GM23338 (cell line): ENCODE results near the gene IL36RN.

Source experiments
- CREB1 ChIP-seq: fragments of 250-450 bp; sonication (Bioruptor Pico); IDR thresholded peaks from 2 replicates; pipeline ENCODE4 v1.5.0; 2020; ENCODE audit warnings: low read depth, mild to moderate bottlenecking, moderate library complexity
- EZH2 ChIP-seq: fragments of 200-600 bp; sonication (generic); IDR thresholded peaks from one replicate; pipeline ENCODE4 v1.8.0; 2017; ENCODE audit warnings: antibody characterized with exemption, mild to moderate bottlenecking, low read depth; ENCODE audit not compliant: unreplicated experiment
- EZH2phosphoT487 ChIP-seq: fragments of 200-600 bp; sonication (generic); IDR thresholded peaks from one replicate; pipeline ENCODE4 v1.8.1; 2018; ENCODE audit warnings: antibody characterized with exemption; ENCODE audit not compliant: unreplicated experiment
- JUNB ChIP-seq: IDR thresholded peaks from one replicate; pipeline ENCODE4 v1.6.1; 2016; ENCODE audit warnings: antibody characterized with exemption; ENCODE audit not compliant: unreplicated experiment
- NANOG ChIP-seq: IDR thresholded peaks from 2 replicates; pipeline ENCODE4 v1.6.1; 2016; ENCODE audit warnings: antibody characterized with exemption, borderline replicate concordance
- POLR2AphosphoS5 ChIP-seq: IDR thresholded peaks from 2 replicates; pipeline ENCODE4 v1.6.1; 2016; ENCODE audit warnings: antibody characterized with exemption, low read depth
- STAT1 ChIP-seq: IDR thresholded peaks from one replicate; pipeline ENCODE4 v1.6.1; 2016; ENCODE audit warnings: antibody characterized with exemption; ENCODE audit not compliant: unreplicated experiment
- ZNF331 ChIP-seq: fragments of 250-450 bp; sonication (Bioruptor Pico); IDR thresholded peaks from 2 replicates; pipeline ENCODE4 v1.5.0; 2020; ENCODE audit warnings: low read depth, mild to moderate bottlenecking, moderate library complexity
- ZNF462 ChIP-seq: fragments of 250-450 bp; sonication (Bioruptor Pico); IDR thresholded peaks from 2 replicates; pipeline ENCODE4 v1.5.0; 2020; ENCODE audit warnings: mild to moderate bottlenecking, moderate library complexity
- TF ChIP-seq, protein P1 (sequence below), 2 experiments: fragments of 200-600 bp in 1 of 2; sonication (generic) in 1 of 2; conservative IDR thresholded peaks; 2 replicates each; pipeline versions ENCODE4 v1.5.1 to v1.6.1; 2016 to 2017; ENCODE audit warnings: antibody characterized with exemption in 2 of 2, low read depth in 2 of 2, mild to moderate bottlenecking in 2 of 2, moderate library complexity in 1 of 2
- TF ChIP-seq, protein P2 (sequence below): IDR thresholded peaks from one replicate; pipeline ENCODE4 v1.6.1; 2018; ENCODE audit warnings: antibody characterized with exemption; ENCODE audit not compliant: unreplicated experiment
- TF ChIP-seq, protein P3 (sequence below): IDR thresholded peaks from 2 replicates; pipeline ENCODE4 v1.6.1; 2016; ENCODE audit warnings: antibody characterized with exemption

GRCh38 chr2:113068706-113069485, 9.9 kb downstream of the IL36RN start:
- TF ChIP-seq JUNB (no peak), EZH2 (no peak), CREB1 (CRISPR knock-in tag) (no peak), POLR2AphosphoS5 (no peak), EZH2phosphoT487 (no peak), NANOG (no peak), ZNF462 (CRISPR knock-in tag) (no peak), STAT1 (no peak), ZNF331 (CRISPR knock-in tag) (no peak)
- TF ChIP-seq, protein P1, sequence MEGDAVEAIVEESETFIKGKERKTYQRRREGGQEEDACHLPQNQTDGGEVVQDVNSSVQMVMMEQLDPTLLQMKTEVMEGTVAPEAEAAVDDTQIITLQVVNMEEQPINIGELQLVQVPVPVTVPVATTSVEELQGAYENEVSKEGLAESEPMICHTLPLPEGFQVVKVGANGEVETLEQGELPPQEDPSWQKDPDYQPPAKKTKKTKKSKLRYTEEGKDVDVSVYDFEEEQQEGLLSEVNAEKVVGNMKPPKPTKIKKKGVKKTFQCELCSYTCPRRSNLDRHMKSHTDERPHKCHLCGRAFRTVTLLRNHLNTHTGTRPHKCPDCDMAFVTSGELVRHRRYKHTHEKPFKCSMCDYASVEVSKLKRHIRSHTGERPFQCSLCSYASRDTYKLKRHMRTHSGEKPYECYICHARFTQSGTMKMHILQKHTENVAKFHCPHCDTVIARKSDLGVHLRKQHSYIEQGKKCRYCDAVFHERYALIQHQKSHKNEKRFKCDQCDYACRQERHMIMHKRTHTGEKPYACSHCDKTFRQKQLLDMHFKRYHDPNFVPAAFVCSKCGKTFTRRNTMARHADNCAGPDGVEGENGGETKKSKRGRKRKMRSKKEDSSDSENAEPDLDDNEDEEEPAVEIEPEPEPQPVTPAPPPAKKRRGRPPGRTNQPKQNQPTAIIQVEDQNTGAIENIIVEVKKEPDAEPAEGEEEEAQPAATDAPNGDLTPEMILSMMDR (conservative IDR thresholded peaks at IDR 0.05; ENCODE audit: low read depth in 2 of 2), result no peak
- TF ChIP-seq, protein P2, sequence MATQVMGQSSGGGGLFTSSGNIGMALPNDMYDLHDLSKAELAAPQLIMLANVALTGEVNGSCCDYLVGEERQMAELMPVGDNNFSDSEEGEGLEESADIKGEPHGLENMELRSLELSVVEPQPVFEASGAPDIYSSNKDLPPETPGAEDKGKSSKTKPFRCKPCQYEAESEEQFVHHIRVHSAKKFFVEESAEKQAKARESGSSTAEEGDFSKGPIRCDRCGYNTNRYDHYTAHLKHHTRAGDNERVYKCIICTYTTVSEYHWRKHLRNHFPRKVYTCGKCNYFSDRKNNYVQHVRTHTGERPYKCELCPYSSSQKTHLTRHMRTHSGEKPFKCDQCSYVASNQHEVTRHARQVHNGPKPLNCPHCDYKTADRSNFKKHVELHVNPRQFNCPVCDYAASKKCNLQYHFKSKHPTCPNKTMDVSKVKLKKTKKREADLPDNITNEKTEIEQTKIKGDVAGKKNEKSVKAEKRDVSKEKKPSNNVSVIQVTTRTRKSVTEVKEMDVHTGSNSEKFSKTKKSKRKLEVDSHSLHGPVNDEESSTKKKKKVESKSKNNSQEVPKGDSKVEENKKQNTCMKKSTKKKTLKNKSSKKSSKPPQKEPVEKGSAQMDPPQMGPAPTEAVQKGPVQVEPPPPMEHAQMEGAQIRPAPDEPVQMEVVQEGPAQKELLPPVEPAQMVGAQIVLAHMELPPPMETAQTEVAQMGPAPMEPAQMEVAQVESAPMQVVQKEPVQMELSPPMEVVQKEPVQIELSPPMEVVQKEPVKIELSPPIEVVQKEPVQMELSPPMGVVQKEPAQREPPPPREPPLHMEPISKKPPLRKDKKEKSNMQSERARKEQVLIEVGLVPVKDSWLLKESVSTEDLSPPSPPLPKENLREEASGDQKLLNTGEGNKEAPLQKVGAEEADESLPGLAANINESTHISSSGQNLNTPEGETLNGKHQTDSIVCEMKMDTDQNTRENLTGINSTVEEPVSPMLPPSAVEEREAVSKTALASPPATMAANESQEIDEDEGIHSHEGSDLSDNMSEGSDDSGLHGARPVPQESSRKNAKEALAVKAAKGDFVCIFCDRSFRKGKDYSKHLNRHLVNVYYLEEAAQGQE, result no peak
- TF ChIP-seq, protein P3, sequence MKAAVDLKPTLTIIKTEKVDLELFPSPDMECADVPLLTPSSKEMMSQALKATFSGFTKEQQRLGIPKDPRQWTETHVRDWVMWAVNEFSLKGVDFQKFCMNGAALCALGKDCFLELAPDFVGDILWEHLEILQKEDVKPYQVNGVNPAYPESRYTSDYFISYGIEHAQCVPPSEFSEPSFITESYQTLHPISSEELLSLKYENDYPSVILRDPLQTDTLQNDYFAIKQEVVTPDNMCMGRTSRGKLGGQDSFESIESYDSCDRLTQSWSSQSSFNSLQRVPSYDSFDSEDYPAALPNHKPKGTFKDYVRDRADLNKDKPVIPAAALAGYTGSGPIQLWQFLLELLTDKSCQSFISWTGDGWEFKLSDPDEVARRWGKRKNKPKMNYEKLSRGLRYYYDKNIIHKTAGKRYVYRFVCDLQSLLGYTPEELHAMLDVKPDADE, result no peak
